Naive thymus-derived CD4-positive, alpha-beta T cell (primary cell): Measurements from ENCODE around the gene CAMK1. TPM values are rescaled to one million over a fixed set of nuclear protein-coding genes. Genes with fewer than 3 reads are reported as not detected.
A peak's percentile ranks its signal among the peaks of the same experiment; 100 is the strongest.

Source experiments
- ATAC-seq: fragments of 150-1000 bp; cut with Tn5 transposase; 2 replicates; pipeline ENCODE4 v1.10.0; 2021; ENCODE audit warnings: mild to moderate bottlenecking, moderate library complexity
- CTCF ChIA-PET: fragments of 350-600 bp; sonication (Branson Sonifier 250); formaldehyde crosslinking; loops from one replicate; lab custom pipeline; 2021; ENCODE audit warnings: antibody characterized with exemption; lab: Charles Lee
- POLR2A ChIA-PET: fragments of 350-600 bp; sonication (Branson Sonifier 250); formaldehyde crosslinking; loops from one replicate; lab custom pipeline; 2021; ENCODE audit warnings: antibody characterized with exemption, inconsistent platforms; lab: Charles Lee
- DNase-seq, 9 donors: peaks; one replicate each; pipeline versions ENCODE4 v3.0.0 to v3.0.0-alpha.2; 2020 to 2022; ENCODE audit warnings: mixed read lengths in 1 of 9
- H3K27ac ChIP-seq: one replicate; pipeline ENCODE4 v1.7.0; 2013; ENCODE audit warnings: mild to moderate bottlenecking, low read depth, low read length, moderate library complexity
- H3K27me3 ChIP-seq, 2 donors: one replicate each; pipeline ENCODE4 v1.7.0; 2013; ENCODE audit warnings: low read length in 2 of 2, mild to moderate bottlenecking in 2 of 2, moderate library complexity in 2 of 2; ENCODE audit not compliant: control insufficient read depth in 2 of 2, insufficient read depth in 2 of 2
- H3K36me3 ChIP-seq, 3 experiments: 1 replicate in 2 of 3; 2 replicates in 1 of 3; pipeline ENCODE4 v1.7.0; 2013; ENCODE audit warnings: low read length in 3 of 3, mild to moderate bottlenecking in 3 of 3, moderate library complexity in 1 of 3; ENCODE audit not compliant: insufficient read depth in 3 of 3, control insufficient read depth in 2 of 3
- H3K4me1 ChIP-seq, 2 donors: one replicate each; pipeline ENCODE4 v1.7.0; 2013; ENCODE audit warnings: low read length in 2 of 2, mild to moderate bottlenecking in 2 of 2, moderate library complexity in 1 of 2; ENCODE audit not compliant: control insufficient read depth in 2 of 2, insufficient read depth in 2 of 2
- H3K4me3 ChIP-seq: 2 replicates; pipeline ENCODE4 v1.7.0; 2013; ENCODE audit warnings: mild to moderate bottlenecking, low read length
- H3K9me3 ChIP-seq, 3 experiments: 1 replicate in 2 of 3; 2 replicates in 1 of 3; pipeline ENCODE4 v1.7.0; 2013; ENCODE audit warnings: low read length in 3 of 3; ENCODE audit not compliant: control insufficient read depth in 2 of 3
- H3K27ac Mint-ChIP-seq, 9 donors: one replicate each; pipeline ENCODE4 v1.8.0; 2020 to 2022; ENCODE audit warnings: mixed read lengths in 9 of 9, mild to moderate bottlenecking in 8 of 9, moderate library complexity in 5 of 9, inconsistent platforms in 2 of 9
- H3K27me3 Mint-ChIP-seq, 5 donors: one replicate each; pipeline ENCODE4 v1.8.0; 2021 to 2022; ENCODE audit warnings: mixed read lengths in 5 of 5, mild to moderate bottlenecking in 1 of 5
- H3K36me3 Mint-ChIP-seq, 5 donors: one replicate each; pipeline ENCODE4 v1.8.0; 2020 to 2022; ENCODE audit warnings: mixed read lengths in 5 of 5, mild to moderate bottlenecking in 3 of 5, inconsistent platforms in 1 of 5
- H3K4me1 Mint-ChIP-seq, 7 donors: one replicate each; pipeline ENCODE4 v1.8.0; 2020 to 2022; ENCODE audit warnings: mixed read lengths in 7 of 7, mild to moderate bottlenecking in 3 of 7, inconsistent platforms in 1 of 7
- H3K4me3 Mint-ChIP-seq, 10 donors: one replicate each; pipeline ENCODE4 v1.8.0; 2020 to 2022; ENCODE audit warnings: mild to moderate bottlenecking in 10 of 10, mixed read lengths in 10 of 10, moderate library complexity in 6 of 10, inconsistent platforms in 2 of 10
- H3K9me3 Mint-ChIP-seq, 11 donors: one replicate each; pipeline ENCODE4 v1.8.0; 2020 to 2022; ENCODE audit warnings: mixed read lengths in 11 of 11, mild to moderate bottlenecking in 4 of 11, inconsistent platforms in 1 of 11, moderate library complexity in 1 of 11
- intact Hi-C, 2 donors: fragments of 100-400 bp; cut with micrococcal nuclease; formaldehyde crosslinking; loops; one replicate each; pipeline ENCODE4 v1.15.1; 2023
- polyA plus RNA-seq, 2 donors: library from polyadenylated mRNA; unstranded; fragments of 300-500 nt; fragmentation: Illumina TruSeq; gene quantifications; one replicate each; pipeline ENCODE4 v1.2.3, GENCODE V29; 2021
- total RNA-seq, 6 experiments: library from RNA in 5 of 6; stranded (reverse) in 5 of 6; gene quantifications; 1 replicate in 5 of 6; 2 replicates in 1 of 6; pipeline ENCODE4 v1.2.3 and lab custom pipeline; 2021 to 2026

CAMK1 gene
- total and polyA plus RNA-seq, 7 experiments from 2014 or later: 0.85 to 36.3 (median 2.1) TPM

- Histone ChIP-seq H3K36me3 (peaks cover 0 to 39% (median 8%) of the 10 kb centered on the region in 3 experiments), H3K27me3 (no peaks in the 10 kb centered on the region), H3K4me1 (peaks cover 33 to 39% of the 10 kb centered on the region in 2 donors), H3K9me3 (no peaks in the 10 kb centered on the region), H3K27ac (no peak overlapping the region), H3K4me3 (no peak overlapping the region)
- H3K27ac Mint-ChIP-seq: peak overlapping the region in 6 of 9 donors; percentile 67 to 90 (median 80)
- no peak for ATAC-seq
- intact Hi-C loops: loop anchor here in 1 of 2 donors (1.0 kb wide), 1 partner anchor 11 kb away; the partner anchor contains the start of gene TADA3
- ChIA-PET POLR2A (interaction anchor here (1.0 to 1.8 kb wide), 5 partner anchors 11 to 152 kb away, joined by 3 to 4 read pairs (median 4); partner anchors contain the start of genes ARPC4, CAMK1 and TADA3), CTCF (interaction anchor here (1.4 to 1.6 kb wide), 2 partner anchors 15 to 150 kb away, joined by 3 read pairs; no protein-coding TSS in a partner anchor)
- peaks cover 4 to 31% (median 18%) of the 10 kb centered on the region in 5 donors for H3K36me3 Mint-ChIP-seq
- no peaks in the 10 kb centered on the region for H3K27me3 Mint-ChIP-seq
- peaks cover 43 to 65% (median 57%) of the 10 kb centered on the region in 7 donors for H3K4me1 Mint-ChIP-seq
- no peaks in the 10 kb centered on the region for H3K9me3 Mint-ChIP-seq
- H3K4me3 Mint-ChIP-seq: peak overlapping the region in 8 of 10 donors; percentile 41 to 82 (median 74)
- DNase-seq: no peak
Measured at GRCh38 chr3:9780910-9781309, 11.2 kb upstream of the CAMK1 start.

DNA sequence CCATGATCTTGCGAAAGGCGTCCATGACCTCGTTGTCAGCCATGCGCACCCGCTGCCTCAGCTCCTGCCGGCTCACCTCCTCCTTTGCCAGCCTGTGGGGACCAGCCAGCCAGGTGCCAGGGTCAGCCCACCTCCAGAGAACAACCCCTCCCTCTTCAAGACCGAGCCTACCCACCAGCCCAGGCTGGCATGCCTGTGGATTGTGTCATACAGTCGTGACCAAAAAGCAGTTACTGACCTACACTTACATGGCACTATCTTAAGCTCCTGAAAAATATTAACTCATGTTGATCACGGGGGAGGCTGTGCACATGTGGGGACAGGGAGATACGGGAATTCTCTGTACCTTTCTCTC is 10.7 kb upstream of the CAMK1 start:
- Histone ChIP-seq H3K27ac (peak overlapping the region; percentile 5), H3K27me3 (no peaks in the 10 kb centered on the region), H3K36me3 (peaks cover 0 to 34% (median 5%) of the 10 kb centered on the region in 3 experiments), H3K9me3 (no peaks in the 10 kb centered on the region), H3K4me1 (peaks cover 33 to 39% of the 10 kb centered on the region in 2 donors), H3K4me3 (no peak overlapping the region)
- H3K4me3 Mint-ChIP-seq: peak overlapping the region in 9 of 10 donors; percentile 41 to 82 (median 73)
- H3K9me3 Mint-ChIP-seq: no peaks in the 10 kb centered on the region
- peaks cover 43 to 64% (median 55%) of the 10 kb centered on the region in 7 donors for H3K4me1 Mint-ChIP-seq
- DNase-seq (peak in 1 of 9 donors; percentile 36), ATAC-seq (no peak)
- POLR2A ChIA-PET: interaction anchor here (1.0 to 1.6 kb wide), 5 partner anchors 10 to 152 kb away, joined by 3 to 8 read pairs (median 4); partner anchors contain the start of genes ARPC4, CAMK1 and TADA3
- peak overlapping the region in 8 of 9 donors; percentile 67 to 90 (median 76) for H3K27ac Mint-ChIP-seq
- intact Hi-C loops: loop anchor here in 1 of 2 donors (1.0 kb wide), 1 partner anchor 12 kb away; the partner anchor contains the start of gene TADA3
- H3K36me3 Mint-ChIP-seq: peaks cover 4 to 29% (median 15%) of the 10 kb centered on the region in 5 donors
- CTCF ChIA-PET: interaction anchor here (1.4 to 1.6 kb wide), 2 partner anchors 15 to 151 kb away, joined by 3 read pairs; no protein-coding TSS in a partner anchor
- H3K27me3 Mint-ChIP-seq: no peaks in the 10 kb centered on the region

DNA sequence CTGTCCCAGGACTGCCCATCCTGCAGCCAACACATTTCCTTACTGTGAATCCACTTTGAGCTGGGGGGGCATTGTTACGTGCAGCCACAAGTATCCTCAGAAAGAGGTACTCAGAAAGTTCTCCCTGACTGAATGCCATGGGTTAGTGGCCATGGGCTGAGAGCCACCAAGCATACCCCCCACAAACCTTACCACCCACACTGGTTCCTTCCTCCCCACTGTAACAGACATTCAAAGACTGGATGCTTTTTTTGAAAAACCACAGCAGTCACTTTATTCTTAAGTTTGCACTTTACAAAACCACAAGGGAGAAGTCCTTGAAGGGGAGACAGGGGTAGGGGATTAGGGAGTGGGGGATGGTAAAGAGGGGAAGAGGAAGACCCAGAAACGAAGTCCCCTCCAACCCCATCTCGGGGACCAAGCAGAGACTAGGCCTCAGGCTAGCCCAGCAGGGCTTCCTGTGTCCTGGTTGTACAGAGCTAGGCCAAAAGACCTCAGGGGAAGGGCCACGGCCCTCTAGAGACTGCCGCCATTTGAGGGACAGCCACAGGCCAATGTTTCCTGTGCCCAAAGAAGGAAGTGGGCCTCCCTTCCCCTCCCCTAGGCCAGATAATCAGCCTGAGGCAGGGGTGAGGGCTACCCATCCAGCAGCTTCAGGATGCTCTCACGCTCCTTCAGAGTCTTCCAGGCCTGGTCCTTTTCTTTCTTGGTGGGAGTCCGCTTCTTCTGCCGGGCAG is 10.1 kb upstream of the CAMK1 start:
- H3K4me1 ChIP-seq: peaks cover 33 to 39% of the 10 kb centered on the region in 2 donors
- H3K36me3 ChIP-seq: peaks cover 0 to 28% (median 0%) of the 10 kb centered on the region in 3 experiments
- ChIA-PET POLR2A (interaction anchor here (1.2 to 1.6 kb wide), 4 partner anchors 11 to 153 kb away, joined by 3 to 8 read pairs (median 4); partner anchors contain the start of genes ARPC4 and TADA3), CTCF (interaction anchor here (1.4 to 1.6 kb wide), 2 partner anchors 14 to 151 kb away, joined by 3 read pairs; no protein-coding TSS in a partner anchor)
- no peaks in the 10 kb centered on the region for H3K27me3 ChIP-seq
- Mint-ChIP-seq H3K4me3 (peak overlapping the region; percentile 41 to 82 (median 72)), H3K36me3 (peaks cover 4 to 26% (median 11%) of the 10 kb centered on the region in 5 donors), H3K27me3 (no peaks in the 10 kb centered on the region), H3K27ac (peak overlapping the region; percentile 1 to 90 (median 72)), H3K9me3 (no peaks in the 10 kb centered on the region), H3K4me1 (peaks cover 43 to 63% (median 57%) of the 10 kb centered on the region in 7 donors)
- DNase-seq (peak in 7 of 9 donors; percentile 21 to 48 (median 38)), ATAC-seq (peak; percentile 80)
- H3K4me3 ChIP-seq: peak overlapping the region; percentile 23
- no peaks in the 10 kb centered on the region for H3K9me3 ChIP-seq
- peak overlapping the region; percentile 5 for H3K27ac ChIP-seq
- intact Hi-C loops: loop anchor here in 1 of 2 donors (1.0 kb wide), 2 partner anchors 11 to 12 kb away; partner anchors contain the start of genes CAMK1 and TADA3

DNA sequence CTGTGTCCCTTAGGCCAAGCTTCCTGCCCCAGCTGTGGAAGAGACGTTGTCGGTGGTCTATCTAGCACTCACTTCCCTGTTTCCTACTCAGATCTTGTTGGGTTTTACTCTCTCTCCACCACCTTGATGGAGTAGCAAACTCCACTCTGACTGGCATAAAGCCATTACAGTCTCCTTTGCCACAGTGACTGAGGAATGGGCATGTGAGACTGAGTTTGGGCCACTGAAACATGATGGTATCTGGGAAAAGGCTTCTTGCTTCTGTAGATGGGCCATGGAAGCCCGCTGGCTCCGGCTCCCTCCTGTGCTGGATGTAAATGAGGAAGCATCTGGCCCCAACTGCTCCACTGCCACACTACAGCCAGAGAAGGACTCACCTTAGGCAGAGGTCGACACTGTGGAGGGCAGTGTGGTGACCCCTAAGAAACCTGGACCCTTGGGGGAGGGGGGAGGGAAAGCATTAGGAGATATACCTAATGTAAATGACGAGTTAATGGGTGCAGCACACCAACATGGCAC is 9.4 kb upstream of the CAMK1 start:
- no peaks in the 10 kb centered on the region for H3K27me3 ChIP-seq
- DNase-seq (no peak), ATAC-seq (no peak)
- Mint-ChIP-seq H3K27ac (peak overlapping the region in 6 of 9 donors; percentile 1 to 90 (median 76)), H3K36me3 (peaks cover 4 to 25% (median 10%) of the 10 kb centered on the region in 5 donors), H3K4me1 (peaks cover 43 to 63% (median 57%) of the 10 kb centered on the region in 7 donors), H3K4me3 (peak overlapping the region; percentile 4 to 81 (median 69)), H3K27me3 (no peaks in the 10 kb centered on the region), H3K9me3 (no peaks in the 10 kb centered on the region)
- peaks cover 33 to 39% of the 10 kb centered on the region in 2 donors for H3K4me1 ChIP-seq
- intact Hi-C loops: loop anchor here in 1 of 2 donors (1.0 kb wide), 1 partner anchor 10 kb away; the partner anchor contains the start of gene CAMK1
- POLR2A ChIA-PET: interaction anchor here (1.6 kb wide), 1 partner anchor 12 kb away, joined by 8 read pairs; no protein-coding TSS in a partner anchor
- no peak overlapping the region for H3K4me3 ChIP-seq
- peaks cover 0 to 26% (median 0%) of the 10 kb centered on the region in 3 experiments for H3K36me3 ChIP-seq
- CTCF ChIA-PET: interaction anchor here (1.4 kb wide), 1 partner anchor 152 kb away, joined by 3 read pairs; no protein-coding TSS in a partner anchor
- H3K9me3 ChIP-seq: no peaks in the 10 kb centered on the region
- no peak overlapping the region for H3K27ac ChIP-seq

DNA sequence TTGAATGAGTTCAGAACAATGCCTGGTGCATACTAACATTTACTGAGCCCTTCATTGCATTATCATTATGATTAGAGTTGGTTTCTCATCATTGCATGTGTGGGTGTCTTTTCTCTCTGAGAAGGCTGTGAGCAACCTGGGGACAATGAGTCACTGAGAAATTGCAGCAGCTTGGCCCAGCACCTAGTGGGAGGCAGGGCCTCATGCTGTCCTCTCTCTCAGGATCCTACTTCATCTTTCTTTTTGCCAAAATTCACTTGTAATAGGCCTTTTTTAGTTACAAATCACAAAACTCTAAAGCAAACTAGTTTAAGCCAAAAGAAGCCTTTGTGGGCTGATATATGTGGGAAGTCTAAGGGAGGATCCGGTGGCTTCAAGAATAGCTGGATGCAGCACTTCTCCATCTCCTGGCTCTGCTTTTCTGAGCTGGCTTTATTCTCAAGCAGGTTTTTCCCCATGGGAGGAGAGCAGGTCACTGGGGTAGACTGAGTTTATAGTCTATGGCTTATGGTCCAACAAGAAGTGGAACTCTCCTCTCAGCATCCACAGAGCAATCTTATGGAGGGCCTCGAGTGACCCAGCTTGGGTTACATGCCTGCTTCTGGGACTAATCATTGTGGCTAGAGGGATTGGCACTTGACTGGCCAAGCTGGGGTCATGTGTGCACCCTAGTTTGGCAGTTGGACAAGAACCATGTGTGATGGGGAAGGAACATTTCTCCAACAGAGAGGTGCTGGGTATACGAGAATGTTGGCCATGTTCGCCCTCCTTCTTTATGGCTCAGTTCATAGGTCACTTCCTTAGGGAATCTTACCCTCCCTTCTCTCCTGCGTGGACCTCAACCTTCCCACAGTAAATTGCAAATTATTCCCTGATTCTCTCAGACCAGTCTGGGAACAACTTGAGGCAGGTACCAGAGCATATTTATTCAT is 8.7 kb upstream of the CAMK1 start:
- CTCF ChIA-PET: interaction anchor here (1.6 kb wide), 1 partner anchor 168 kb away, joined by 3 read pairs; no protein-coding TSS in a partner anchor
- Mint-ChIP-seq H3K27ac (peak overlapping the region in 1 of 9 donors; percentile 90), H3K4me3 (peak overlapping the region in 7 of 10 donors; percentile 27 to 77 (median 70)), H3K4me1 (peaks cover 43 to 67% (median 57%) of the 10 kb centered on the region in 7 donors), H3K27me3 (no peaks in the 10 kb centered on the region), H3K9me3 (no peaks in the 10 kb centered on the region), H3K36me3 (peaks cover 4 to 25% (median 10%) of the 10 kb centered on the region in 5 donors)
- Histone ChIP-seq H3K36me3 (peaks cover 0 to 19% (median 0%) of the 10 kb centered on the region in 3 experiments), H3K4me1 (peaks cover 33 to 39% of the 10 kb centered on the region in 2 donors), H3K27me3 (no peaks in the 10 kb centered on the region), H3K27ac (no peak overlapping the region), H3K9me3 (no peaks in the 10 kb centered on the region), H3K4me3 (no peak overlapping the region)
- no peak for ATAC-seq
- POLR2A ChIA-PET: interaction anchor here (0.6 kb wide), 2 partner anchors 316 to 367 kb away, joined by 4 read pairs; no protein-coding TSS in a partner anchor
- peak in 1 of 9 donors; percentile 60 for DNase-seq
- intact Hi-C loops: loop anchor here in 1 of 2 donors (1.0 kb wide), 1 partner anchor 9 kb away; the partner anchor contains the start of gene CAMK1
